ENCODE data around the gene DYNLT1. TPM values are rescaled to one million over a fixed set of nuclear protein-coding genes. Genes with fewer than 3 reads are reported as not detected.
"Not testable (repeated sequence)": the region's sequence is repeated elsewhere in the genome, so short reads cannot be mapped to it uniquely, and the experiment has no call there.

The DYNLT1 gene
- total RNA-seq, 2 experiments from 2014 or later, result 29.3 to 49.2 TPM

GRCh38 chr6:158680015-158680414 is 35.5 kb upstream of the DYNLT1 start:
- Histone ChIP-seq H4K20me1 (ENCODE audit: insufficient read depth, low read length) (no peaks in the 10 kb centered on the region), H2AFZ (ENCODE audit: low read length) (no peak overlapping the region), H3K79me2 (ENCODE audit: insufficient read depth, low read depth, low read length) (no peaks in the 10 kb centered on the region), H3K9me2 (ENCODE audit: insufficient read depth, low read length) (no peaks in the 10 kb centered on the region), H3K9me3 (ENCODE audit: low read length) (no peaks in the 10 kb centered on the region), H3K27ac (ENCODE audit: low read depth, low read length, poor library complexity, severe bottlenecking) (no peak overlapping the region), H3K36me3 (ENCODE audit: insufficient read depth, low read length) (no peaks in the 10 kb centered on the region), H3K4me3 (ENCODE audit: low read depth, low read length, poor library complexity, severe bottlenecking) (no peak overlapping the region), H3K4me1 (ENCODE audit: insufficient read depth, low read length, poor library complexity, severe bottlenecking) (no peaks in the 10 kb centered on the region), H3K4me2 (ENCODE audit: low read length) (no peak overlapping the region)
- POLR2A ChIA-PET, result interaction anchor here (0.6 kb wide), 1 partner anchor 468 kb away, joined by 3 read pairs; no protein-coding TSS in a partner anchor
- CTCF ChIA-PET (ENCODE audit: unreplicated experiment), result interaction anchor here (0.6 kb wide), 1 partner anchor 109 kb away, joined by 7 read pairs; no protein-coding TSS in a partner anchor
- DNase-seq (ENCODE audit: low spot score), result no peak
- TF ChIP-seq CTCF (conservative IDR thresholded peaks at IDR 0.05; ENCODE audit: low read length) (no peak), EZH2phosphoT487 (IDR thresholded peaks at IDR 0.05; ENCODE audit: borderline replicate concordance, low read depth, low read length) (no peak)
- intact Hi-C loops (cut with micrococcal nuclease; ENCODE audit: unreplicated experiment), result no loop called here
- BruUV-seq (replicated peaks), result no TSS peak

- no peaks in the 10 kb centered on the region for H3K79me2 ChIP-seq (ENCODE audit: insufficient read depth, low read depth, low read length)
These were observed 33.5 kb upstream of the DYNLT1 start for GRCh38 chr6:158677906-158678578.

GRCh38 chr6:158677094-158677493 is 32.6 kb upstream of the DYNLT1 start:
- POLR2A ChIA-PET, result not testable (repeated sequence)

More at GRCh38 chr6:158677906-158678578, 33.5 kb upstream of the DYNLT1 start:
- ChIA-PET CTCF (ENCODE audit: unreplicated experiment) (no interaction called here), POLR2A (no interaction called here)
- DNase-seq (ENCODE audit: low spot score), result no peak
- Histone ChIP-seq H3K4me3 (ENCODE audit: low read depth, low read length, poor library complexity, severe bottlenecking) (no peak overlapping the region), H2AFZ (ENCODE audit: low read length) (no peak overlapping the region), H3K9me2 (ENCODE audit: insufficient read depth, low read length) (no peaks in the 10 kb centered on the region), H3K4me1 (ENCODE audit: insufficient read depth, low read length, poor library complexity, severe bottlenecking) (no peaks in the 10 kb centered on the region), H3K27ac (ENCODE audit: low read depth, low read length, poor library complexity, severe bottlenecking) (no peak overlapping the region), H3K9me3 (ENCODE audit: low read length) (no peaks in the 10 kb centered on the region), H3K4me2 (ENCODE audit: low read length) (no peak overlapping the region), H3K36me3 (ENCODE audit: insufficient read depth, low read length) (no peaks in the 10 kb centered on the region), H4K20me1 (ENCODE audit: insufficient read depth, low read length) (no peaks in the 10 kb centered on the region)
- intact Hi-C loops (cut with micrococcal nuclease; ENCODE audit: unreplicated experiment), result no loop called here
- TF ChIP-seq CTCF (conservative IDR thresholded peaks at IDR 0.05; ENCODE audit: low read length), result no peak
- TF ChIP-seq EZH2phosphoT487 (IDR thresholded peaks at IDR 0.05; ENCODE audit: borderline replicate concordance, low read depth, low read length), result no peak
- no TSS peak for BruUV-seq (replicated peaks)

More at GRCh38 chr6:158677094-158677493, 32.6 kb upstream of the DYNLT1 start:
- H3K4me2 ChIP-seq (ENCODE audit: low read length); H2AFZ ChIP-seq (ENCODE audit: low read length); CTCF ChIA-PET (ENCODE audit: unreplicated experiment); H3K9me3 ChIP-seq (ENCODE audit: low read length); H3K4me3 ChIP-seq (ENCODE audit: low read depth, low read length, poor library complexity, severe bottlenecking); BruUV-seq (replicated peaks); H3K9me2 ChIP-seq (ENCODE audit: insufficient read depth, low read length); H3K79me2 ChIP-seq (ENCODE audit: insufficient read depth, low read depth, low read length); H4K20me1 ChIP-seq (ENCODE audit: insufficient read depth, low read length); H3K27ac ChIP-seq (ENCODE audit: low read depth, low read length, poor library complexity, severe bottlenecking); intact Hi-C loops (cut with micrococcal nuclease; ENCODE audit: unreplicated experiment); DNase-seq (ENCODE audit: low spot score); H3K36me3 ChIP-seq (ENCODE audit: insufficient read depth, low read length); H3K4me1 ChIP-seq (ENCODE audit: insufficient read depth, low read length, poor library complexity, severe bottlenecking): not testable (repeated sequence)
